T-helper 1 cell (primary cell): ENCODE results near the gene C19orf47.

Experiments used
- DNase-seq, 5 donors: peaks; one replicate each; pipeline ENCODE4 v3.0.0-alpha.2; 2012 to 2020

C19orf47 gene

GRCh38 chr19:40314656-40315055, 33.5 kb downstream of the C19orf47 start:
- no peak for DNase-seq

DNA sequence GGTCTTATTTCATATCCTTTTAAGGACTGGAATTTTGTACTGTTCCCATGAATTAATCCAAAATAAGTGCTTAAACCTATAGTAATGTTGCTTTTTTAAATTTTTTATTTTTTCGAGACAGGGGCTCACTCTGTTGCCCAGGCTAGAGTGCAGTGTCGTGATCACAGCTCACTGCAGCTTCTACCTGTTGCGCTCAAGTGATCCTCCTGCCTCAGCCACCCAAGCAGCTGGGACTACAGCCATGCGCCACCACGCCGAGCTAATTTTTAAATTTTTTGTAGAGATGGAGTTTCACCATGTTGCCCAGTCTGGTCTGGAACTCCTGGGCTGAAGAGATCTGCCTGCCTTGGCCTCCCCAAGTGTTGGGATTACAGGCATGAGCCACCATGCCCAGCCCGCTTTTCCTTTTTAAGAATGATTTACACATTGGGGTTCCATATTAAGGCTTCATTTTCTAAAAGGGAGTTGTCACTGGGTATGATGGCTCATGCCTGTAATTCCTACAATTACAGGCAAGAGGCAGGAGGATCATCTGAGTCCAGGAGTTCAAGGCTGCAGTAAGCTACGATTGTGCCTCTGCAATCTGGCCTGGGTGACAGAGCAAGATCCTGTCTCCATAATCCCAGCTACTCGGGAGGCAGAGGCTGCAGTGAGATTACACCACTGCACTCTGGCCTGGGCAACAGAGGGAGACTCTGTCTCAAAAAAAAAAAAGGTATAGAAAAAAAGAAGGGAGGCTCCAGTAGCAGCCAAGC, 34.8 kb downstream of the C19orf47 start:
- no peak for DNase-seq

DNA sequence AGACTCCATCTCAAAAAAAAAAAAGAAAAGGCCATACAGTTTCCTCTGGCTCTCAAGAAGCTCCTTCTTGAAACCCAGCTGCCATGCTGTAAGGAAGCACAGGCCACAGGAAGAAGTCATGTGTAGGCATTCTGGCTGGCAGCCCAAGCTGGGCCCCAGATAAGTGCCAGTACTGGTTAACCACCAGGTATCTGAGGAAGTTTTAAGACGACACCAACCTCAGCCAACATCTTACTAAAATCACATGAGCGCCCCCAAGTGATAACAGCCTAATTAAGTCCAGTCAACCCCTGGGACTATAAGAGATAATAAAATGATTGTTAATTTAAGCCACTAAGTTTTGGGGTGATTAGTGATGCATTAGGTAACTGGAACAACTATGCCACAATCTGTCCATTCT, 35.7 kb downstream of the C19orf47 start:
- DNase-seq = no peak

- DNase-seq = no peak
Observed at GRCh38 chr19:40309666-40310065, 38.5 kb downstream of the C19orf47 start.

DNA sequence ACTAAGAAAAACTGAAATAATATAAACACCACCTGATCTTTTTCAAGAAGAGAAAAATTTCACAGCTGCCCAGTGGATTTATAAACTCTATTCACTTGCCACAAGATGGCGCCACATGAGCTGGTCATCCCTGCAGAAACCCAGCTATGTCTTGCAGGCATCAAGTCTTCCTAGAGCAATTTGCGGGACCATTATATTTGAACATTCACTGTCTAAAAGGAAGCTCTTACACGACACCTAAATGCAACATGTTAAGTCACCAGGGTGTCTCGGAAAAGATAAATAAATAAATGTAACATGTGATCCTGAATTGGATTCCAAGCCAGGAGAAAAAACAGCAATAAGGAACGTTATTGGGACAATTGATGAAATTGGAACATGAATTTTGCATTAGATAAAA, 42.8 kb downstream of the C19orf47 start:
- peak; percentile 30 to 73 (median 55) for DNase-seq

- DNase-seq = no peak
Observed at GRCh38 chr19:40304306-40304705, 43.9 kb downstream of the C19orf47 start.

DNA sequence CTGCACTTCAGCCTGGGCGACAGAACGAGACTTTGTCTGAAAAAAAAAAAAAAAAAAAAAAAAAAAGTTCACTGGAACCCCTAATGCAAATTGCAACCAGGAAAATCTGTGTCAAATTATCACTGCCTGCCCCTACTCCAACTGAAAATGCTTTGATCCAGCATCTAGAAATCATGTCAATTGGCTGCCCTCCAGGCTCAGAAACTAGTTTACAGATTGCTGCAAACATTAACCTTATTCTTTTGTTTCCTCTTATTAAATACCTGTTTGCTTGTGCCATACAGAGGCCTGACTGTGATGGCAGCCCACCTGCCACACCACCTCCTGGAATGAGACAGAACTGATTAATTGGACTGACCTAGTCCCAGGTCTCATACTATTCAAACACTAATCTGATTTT, 44.4 kb downstream of the C19orf47 start:
- DNase-seq = no peak

- DNase-seq = no peak
Observed at GRCh38 chr19:40302224-40303011, 45.8 kb downstream of the C19orf47 start.

DNA sequence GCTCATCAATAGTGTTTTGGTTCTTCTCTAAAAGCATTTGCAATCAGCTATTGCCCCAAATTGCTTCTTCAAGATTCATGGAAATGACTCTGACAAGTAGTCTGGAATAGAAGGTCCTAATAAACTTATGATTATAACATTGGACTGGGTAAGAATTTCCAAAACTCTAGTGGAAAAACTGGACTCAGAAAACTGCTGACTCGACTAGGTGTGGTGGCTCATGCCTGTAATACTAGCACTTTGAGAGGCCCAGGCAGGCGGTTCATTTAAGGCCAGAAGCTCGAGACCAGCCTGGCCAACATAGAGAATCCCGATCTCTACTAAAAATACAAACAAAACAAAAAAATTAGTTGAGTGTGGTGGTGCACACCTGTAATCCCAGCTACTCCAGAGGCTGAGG, 47.5 kb downstream of the C19orf47 start:
- no peak for DNase-seq

DNA sequence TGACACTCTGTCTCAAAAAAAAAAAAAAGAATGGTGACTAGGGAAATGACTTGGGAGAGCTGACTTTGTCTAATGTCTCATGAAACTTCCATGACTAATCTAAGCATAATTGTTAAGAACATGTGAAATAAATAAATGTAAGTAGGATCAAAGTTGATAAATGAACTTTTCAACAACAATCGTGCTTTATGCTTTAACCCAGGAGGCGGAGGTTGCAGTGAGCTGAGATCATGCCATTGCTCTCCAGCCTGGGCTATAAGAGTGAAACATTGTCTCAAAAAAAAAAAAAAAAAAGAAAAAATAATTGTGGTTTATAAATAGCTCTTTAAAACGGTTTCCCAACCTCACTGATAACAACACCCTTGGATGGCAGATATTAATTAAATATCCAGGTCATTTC, 50.2 kb downstream of the C19orf47 start:
- DNase-seq = no peak

DNA sequence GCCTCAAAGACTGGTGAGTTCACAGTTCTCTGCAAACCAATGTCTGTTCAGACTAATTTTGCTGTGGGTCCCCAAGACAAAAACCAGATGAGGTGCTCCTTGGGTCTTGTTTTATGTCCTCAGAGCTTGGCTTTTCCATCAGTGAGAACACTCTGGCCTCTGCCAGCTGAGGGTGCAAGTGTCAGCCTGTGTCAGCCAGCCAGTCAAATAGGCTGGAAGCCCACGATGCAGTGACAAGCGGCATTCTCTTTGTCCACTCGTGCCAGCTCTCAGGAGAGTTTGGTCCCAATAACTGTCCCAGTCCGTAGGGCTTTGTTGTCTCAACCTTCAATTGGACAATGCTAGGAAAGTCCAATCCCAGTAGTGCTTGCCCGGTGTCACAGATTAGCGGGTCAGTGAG, 53.6 kb downstream of the C19orf47 start:
- no peak for DNase-seq

DNA sequence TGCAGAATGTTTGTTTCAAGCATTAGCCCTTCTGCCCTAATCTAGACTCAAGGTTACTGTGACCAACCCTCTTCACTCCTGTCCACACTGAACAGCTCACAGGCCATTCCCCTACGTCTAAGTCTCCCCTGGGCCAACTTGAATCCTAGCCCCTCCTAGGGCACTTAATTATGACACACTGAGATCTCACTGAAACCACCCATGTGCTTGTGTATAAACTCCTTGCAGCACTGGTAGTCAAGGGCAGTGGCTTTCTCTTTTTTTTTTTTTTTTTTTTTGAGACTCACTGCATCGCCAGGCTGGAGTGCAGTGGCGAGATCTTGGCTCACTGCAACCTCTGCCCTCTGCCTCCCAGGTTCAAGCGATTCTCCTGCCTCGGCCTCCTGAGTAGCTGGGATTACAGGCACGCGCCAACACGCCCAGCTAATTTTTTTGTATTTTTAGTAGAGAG, 61.2 kb downstream of the C19orf47 start:
- no peak for DNase-seq

GRCh38 chr19:40286235-40286970, 61.8 kb downstream of the C19orf47 start:
- no peak for DNase-seq

- DNase-seq = peak; percentile 97 to 100 (median 98)
Observed at GRCh38 chr19:40285353-40286234, 62.6 kb downstream of the C19orf47 start.

DNA sequence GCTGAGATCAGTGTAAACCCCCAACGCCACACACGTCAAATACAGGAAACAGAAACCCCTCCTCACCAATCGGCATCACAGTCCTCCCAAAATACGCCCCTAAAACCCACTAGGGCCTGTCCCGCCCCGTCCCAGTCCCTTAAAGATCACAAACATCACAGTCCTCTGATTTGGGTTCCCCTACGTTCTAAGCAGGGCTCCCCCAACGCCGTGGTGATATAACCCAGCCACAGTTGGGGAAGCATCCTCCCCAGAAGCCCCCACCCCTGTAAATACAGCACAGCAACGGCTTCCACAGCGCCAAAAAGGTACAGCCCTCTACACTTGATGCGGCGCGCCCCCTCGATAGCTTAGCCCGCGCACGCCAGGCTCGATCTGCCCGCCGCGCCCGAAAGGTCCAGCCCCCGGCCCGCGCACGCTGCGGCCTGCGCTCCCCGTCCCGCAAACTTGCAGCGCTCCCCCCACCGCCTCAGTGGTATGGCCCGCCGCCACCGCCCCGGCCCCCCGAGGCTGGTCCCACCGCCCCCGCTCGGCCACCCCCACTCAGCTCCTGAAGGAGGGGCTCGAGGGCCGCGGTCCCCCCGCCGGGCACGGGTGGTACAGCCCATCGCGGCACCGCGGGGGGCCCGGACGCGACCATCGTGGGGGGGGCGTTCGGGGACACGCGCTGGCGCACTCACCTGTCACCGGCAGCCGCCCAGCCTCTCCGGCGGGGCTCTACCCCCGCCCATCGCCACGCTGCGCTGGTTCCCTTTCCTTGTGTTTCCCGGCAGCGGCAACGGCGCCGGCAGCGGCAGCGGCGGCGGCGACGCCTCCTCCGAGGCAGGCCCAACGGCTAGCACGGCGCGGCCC, 63.5 kb downstream of the C19orf47 start, which contains the start of gene AKT2:
Gene AKT2 (minus strand): TSS at position 845 of the 852 bp plus-strand sequence. CDS start 20,078 bp downstream, outside the sequence.
- DNase-seq = peak in 4 of 5 donors; percentile 41 to 58 (median 47)

GRCh38 chr19:40284251-40284500, 64.0 kb downstream of the C19orf47 start:
- no peak for DNase-seq

DNA sequence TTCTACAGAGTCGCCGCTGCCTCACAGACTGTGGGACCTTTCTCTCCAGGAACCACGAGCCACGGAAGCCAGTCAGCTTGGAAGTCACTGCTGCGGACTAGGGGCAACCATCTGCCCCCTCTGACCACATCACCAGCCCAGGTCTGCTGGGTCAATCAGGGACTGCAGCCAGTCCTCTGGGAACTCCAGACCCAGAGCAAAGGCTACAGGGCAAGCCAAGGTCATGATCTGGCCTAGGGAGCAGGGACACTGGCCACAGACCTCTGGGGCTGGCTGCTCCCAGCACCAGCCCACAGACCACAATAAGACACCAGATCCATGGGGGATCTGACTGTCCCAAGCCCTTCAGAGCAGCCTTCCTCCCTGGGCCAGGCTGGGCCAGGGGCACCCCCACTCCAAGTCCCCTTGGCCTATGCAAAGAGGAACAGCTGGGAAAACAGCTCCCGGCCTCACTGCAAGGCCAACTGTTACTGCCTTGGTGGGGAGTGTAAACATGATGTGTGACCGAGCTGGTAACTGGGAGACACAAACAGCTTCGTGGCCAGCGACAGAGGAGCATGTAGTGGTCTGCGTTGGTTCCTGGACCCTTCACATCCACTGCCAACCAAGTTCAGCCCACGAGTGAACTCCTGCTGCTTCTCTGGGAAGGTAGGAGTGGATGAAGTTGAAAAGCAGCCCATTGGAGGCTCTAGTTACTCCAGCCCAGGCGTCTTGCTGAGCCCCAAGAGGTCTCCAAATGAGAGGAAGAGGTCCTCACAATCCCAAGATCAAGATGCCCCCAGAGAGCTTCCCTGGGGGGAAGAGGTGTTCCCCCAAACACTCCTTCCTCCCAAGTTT, 64.6 kb downstream of the C19orf47 start:
- no peak for DNase-seq

DNA sequence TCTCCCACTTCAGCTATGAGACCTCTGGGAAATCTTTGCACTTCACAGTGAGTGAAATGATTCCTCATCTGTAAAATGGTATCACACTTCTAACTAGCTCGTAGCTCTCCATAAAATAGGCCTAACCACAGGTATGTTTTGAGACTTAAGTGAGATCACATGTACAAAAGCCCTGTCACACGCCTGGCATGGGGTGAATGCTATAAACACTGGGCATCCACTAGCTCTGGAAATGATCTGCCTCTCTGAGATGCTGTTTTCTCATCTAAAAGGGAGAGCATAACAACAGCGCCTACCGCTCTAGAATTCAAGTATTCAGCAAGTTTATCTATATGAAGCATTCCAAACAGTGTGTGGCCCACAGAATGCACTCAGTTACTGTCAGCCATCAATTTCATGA, 65.3 kb downstream of the C19orf47 start:
- DNase-seq = no peak

DNA sequence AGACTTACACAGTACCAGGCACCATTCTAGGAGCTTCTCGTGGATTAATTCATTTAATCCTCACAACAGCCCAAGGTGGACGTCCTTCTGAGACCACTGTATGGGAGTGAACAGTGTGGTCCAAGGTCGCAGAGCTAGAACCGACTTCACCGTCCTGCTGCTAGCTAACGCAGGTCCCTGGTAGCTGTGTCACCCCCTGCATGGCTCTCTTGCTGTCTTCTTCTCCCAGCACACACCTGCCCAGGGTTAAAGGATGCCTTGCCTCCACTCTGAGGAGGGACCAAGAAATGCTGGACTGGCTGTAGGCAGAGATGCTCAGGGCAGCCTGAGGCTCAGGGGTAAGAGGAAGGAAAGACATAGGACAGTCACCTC, 66.0 kb downstream of the C19orf47 start:
- no peak for DNase-seq

DNA sequence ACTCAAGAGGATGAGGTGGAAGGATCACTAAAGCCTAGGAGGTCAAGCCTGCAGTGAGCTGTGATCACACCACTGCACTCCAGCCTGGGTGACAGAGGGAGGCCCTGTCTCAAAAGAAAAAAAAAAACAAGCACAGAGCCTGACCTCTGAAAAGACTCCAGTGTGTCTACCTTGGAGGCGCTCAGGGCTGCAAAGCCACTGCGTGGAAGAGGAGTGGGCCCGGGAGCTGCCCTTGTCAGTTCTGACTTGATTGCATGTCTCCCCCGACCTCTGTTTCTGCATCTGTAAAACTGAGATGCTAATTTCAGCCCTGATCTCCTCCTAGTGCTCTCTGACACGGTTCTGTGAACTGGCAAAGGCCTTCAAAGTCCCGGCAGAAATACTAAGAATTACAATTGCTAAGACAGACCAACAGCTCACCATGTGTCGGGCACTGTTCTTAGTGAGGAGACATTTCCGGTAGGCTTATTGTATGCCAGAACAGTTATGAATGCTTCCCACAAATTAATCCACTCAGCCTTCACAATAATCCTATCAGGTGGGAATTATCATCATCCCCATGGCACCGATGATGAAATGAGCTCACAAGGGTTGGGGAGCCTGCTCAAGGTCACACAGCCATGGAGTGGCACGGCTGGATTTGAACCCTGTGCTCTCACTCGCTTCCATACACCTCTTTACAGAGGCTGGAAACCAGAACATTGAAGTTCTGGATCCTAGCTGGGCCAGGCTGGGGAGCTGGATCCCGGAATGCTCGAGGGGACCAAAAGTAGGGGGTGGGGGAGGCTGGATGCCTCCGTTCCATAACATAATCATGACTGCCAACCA, 66.6 kb downstream of the C19orf47 start:
- no peak for DNase-seq
